Epidermal melanocyte (primary cell): ENCODE data around the gene POTEH.
"Not testable (repeated sequence)": the region's sequence is repeated elsewhere in the genome, so short reads cannot be mapped to it uniquely, and the experiment has no call there.

Source experiments
- DNase-seq: peaks from one replicate; pipeline ENCODE4 v3.0.0; 2011; ENCODE audit warnings: low spot score; ENCODE audit not compliant: insufficient read length

POTEH gene

GRCh38 chr22:15734411-15734810 lies 44.6 kb downstream of the POTEH start:
- not testable (repeated sequence) for DNase-seq

GRCh38 chr22:15738157-15738908 lies 48.5 kb downstream of the POTEH start:
- not testable (repeated sequence) for DNase-seq

DNA sequence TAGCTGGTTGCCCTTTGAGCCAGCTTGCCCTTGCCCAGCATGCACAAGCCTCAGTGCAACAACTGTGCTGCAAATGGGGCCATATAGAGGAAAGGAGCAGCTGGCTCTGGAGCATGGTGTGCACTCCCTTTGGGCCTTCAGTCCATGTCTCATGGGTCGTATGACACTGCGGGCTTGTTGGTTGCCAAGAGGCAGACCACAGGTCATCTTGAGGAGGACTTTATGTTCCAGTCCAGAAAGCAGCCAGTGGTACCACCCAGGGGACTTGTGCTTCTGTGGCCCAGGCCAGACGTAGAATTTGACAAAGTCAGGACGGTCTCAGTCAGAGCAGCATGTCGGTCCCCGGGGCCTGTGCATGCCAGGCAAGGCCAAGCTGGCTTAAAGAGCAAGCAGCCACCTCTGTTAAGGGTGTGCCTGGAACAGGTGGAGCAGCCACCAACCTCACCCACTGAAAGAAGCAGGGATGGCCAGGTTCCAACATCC lies 49.1 kb downstream of the POTEH start:
- not testable (repeated sequence) for DNase-seq

DNA sequence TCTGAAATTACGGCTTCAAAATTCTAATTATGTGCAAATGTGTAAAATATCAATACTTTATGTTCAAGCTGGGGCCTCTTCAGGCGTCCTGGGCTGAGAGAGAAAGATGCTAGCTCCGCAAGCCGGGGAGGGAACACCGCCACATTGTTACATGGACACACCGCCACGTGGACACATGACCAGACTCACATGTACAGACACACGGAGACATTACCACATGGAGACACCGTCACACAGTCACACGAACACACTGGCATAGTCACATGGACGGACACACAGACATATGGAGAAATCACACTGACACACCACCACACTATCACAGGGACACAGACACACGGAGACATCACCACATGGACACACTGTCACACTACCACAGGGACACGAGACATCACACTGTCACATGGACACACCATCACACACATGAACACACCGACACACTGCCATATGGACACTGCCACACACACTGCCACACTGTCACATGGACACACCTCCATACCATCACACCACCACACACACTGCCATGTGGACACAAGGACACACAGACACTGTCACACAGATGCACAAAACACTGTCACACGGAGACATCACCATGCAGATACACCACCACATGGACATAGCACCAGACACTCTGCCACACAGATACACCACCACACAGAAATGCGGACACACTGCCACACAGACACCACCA lies 58.0 kb downstream of the POTEH start:
- not testable (repeated sequence) for DNase-seq

- DNase-seq = not testable (repeated sequence)
Observed at GRCh38 chr22:15749181-15749970, 59.5 kb downstream of the POTEH start.

GRCh38 chr22:15759443-15760097 lies 69.7 kb downstream of the POTEH start:
- DNase-seq = not testable (repeated sequence)

- DNase-seq = not testable (repeated sequence)
Observed at GRCh38 chr22:15760388-15761150, 70.7 kb downstream of the POTEH start.

GRCh38 chr22:15761151-15761777 lies 71.4 kb downstream of the POTEH start:
- not testable (repeated sequence) for DNase-seq

DNA sequence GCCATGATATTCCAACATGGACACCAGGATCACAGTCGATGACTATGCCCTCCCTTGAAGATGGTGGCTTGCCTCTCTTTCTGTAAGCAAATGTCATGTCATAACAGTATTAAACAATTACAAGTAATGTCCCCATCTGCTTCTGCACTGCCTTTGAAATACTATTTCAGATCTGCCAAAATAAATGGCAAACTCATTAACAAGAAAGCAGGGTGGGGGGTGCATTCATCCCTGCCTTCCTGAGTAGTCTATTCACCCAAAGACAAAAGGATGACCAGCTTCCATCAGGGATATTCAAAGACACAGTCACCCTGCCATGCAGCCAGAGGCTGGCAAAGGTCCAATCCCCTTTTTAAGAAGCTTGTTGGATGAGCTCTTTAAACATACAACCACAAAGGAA lies 73.7 kb downstream of the POTEH start:
- not testable (repeated sequence) for DNase-seq
